HG03066 (cell line): Measurements from ENCODE around the gene TRIM63.
"Not testable (repeated sequence)": the region's sequence is repeated elsewhere in the genome, so short reads cannot be mapped to it uniquely, and the experiment has no call there.

ENCODE experiments used
- ATAC-seq: cut with Tn5 transposase; IDR thresholded peaks from one replicate; pipeline ENCODE4 v1.9.1; 2021; ENCODE audit warnings: low read depth; ENCODE audit not compliant: unreplicated experiment

Gene TRIM63

DNA sequence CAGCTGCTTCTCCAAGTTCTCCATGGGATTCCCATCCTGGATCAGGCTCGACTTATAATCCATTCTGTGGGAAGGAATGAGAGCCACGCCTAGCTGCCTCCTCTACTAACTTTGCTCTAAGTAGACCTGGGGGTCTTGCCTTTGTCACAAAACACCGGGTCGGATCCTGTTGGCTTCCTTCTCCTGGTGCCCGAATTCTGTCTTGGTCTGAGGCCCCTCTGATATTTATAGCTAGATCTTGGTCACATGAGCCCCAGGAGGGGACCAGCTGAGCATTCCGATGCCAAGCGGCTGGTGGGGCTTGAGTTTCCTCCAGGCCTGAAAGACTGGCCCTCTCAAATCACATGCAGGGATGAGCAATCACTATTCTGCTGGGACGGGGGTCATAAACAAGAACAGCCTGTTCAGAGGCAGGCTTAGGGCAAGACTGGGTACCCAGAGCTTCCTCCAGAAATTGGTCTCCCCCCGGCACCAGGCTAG is at the start of gene TRIM63:
Gene TRIM63 (minus strand): TSS at position 199 of the 480 bp plus-strand sequence. CDS start 136 bp downstream, at position 63.
- ATAC-seq, result no peak

- no peak for ATAC-seq
These were observed 46.9 kb upstream of the TRIM63 start for GRCh38 chr1:26114165-26114927.

- no peak for ATAC-seq
These were observed 45.0 kb upstream of the TRIM63 start for GRCh38 chr1:26112407-26112775.

DNA sequence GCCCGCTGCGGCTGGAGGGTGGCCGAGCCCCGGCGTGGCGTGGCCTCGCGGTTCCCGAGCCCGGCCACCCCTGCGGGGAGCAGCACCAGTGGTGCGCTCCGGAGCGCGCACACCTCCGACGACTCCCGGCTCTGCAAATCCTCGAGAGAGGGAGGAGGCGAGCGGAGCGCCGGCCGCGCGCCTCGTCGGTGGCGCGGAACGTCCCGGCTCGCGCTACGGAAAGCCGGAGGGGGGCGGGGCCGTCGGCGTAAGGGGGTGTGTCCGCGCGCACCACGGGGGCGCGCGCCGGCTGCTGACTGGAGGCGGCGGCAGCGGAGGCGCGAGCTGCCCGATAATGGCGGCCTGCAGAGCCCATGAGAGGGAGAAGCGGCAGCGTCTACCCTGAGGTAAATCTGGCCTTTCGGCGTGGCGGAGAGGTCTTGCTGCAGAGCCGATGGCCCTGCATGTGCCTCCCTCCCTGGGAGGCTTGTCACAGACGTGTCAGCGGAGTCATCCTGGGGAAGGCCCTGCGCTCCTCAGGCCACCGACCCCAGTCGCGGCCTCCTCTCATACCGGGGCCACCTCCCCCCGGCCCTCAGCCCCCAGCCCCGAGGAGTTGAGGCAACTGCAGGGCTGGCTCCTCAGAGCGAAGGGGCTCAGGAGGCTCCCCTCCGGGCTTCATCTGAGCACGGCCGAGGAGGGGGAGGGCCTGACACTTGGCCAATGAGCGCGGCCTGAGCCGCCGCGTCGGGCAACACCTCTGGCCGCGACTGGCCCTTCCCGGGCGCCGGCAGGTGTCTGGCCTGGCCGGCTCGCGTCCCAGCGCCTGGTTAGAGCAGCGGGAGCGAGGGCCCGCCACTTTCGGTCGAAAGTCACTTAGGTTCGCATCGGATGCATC is 44.3 kb upstream of the TRIM63 start, which contains the start of gene PDIK1L:
Gene PDIK1L (plus strand): TSS at position 295 of the 877 bp plus-strand sequence. CDS start 2,485 bp downstream, outside the sequence.
- peak; percentile 64 for ATAC-seq

- peak; percentile 47 for ATAC-seq
These were observed 43.5 kb upstream of the TRIM63 start for GRCh38 chr1:26110731-26111529.

DNA sequence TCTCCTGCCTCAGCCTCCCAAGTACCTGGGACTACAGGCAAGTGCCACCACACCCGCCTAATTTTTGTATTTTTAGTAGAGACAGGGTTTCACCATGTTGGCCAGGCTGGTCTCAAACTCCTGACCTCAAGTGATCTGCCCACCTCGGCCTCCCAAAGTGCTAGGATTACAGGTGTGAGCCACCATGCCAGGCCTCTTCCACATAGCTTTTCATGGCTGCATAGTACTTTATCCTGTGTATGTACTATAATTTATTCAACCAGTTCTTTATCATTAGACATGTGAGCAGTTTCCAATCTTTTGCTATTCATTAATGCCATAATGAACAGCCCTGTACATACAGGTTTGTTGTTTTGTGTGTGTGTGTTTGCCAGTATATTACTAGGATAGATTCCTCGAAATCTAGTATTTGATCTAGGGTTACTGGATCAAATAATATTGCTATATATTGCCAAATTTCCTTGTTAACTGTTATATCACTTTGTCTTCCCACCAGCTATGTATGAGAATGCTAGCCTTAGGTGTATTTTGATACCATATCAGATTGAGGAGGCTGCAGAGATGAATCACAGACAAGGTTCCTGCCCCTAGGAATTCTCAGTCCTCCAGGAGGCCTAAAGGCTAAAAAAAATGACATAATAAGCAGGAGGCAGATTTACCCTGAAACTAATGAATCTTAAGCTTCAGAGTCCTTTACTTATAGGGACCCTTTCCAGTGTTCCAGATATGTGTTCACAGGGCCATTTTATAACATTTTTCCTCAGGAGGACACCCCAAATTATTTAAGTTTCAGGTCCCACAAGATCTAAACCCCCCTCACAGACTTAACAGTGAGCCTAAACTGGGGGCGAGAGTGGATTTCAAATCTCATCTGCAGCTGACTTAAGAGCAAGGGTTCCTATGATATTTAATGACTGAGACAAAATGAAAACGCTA is 42.1 kb upstream of the TRIM63 start:
- no peak for ATAC-seq

DNA sequence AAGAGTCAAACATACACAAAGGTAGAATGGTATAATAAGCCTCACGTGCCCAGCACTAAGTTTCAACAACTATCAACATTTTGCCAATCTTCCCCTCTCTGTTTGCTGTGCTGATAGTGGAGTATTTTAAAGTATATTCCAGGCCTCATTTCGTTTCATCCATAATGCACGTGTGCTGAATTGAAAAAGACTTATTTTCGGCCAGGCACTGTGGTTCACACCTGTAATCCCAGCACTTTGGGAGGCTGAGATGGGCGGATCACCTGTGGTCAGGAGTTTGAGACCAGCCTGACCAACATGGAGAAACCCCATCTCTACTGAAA is 37.8 kb upstream of the TRIM63 start:
- not testable (repeated sequence) for ATAC-seq

DNA sequence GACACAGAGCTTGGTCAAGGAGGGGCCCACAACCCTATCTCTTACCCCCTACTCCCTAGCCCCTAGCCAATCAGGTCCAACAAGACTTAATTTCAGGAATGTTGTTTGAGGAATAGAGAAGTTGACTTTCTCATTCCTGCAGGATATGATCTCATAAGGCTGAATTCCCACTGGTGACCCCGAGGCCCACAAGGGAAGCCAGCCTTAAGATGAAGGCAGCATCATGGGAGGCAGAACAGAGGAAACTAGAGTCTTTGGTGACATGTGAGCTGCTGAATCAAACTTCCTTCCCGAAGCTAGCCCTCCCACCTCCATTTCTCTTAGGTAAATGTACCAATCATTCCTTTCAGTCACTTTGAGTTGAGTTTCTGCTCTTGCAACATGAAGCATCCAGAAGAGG is 35.1 kb upstream of the TRIM63 start:
- no peak for ATAC-seq

DNA sequence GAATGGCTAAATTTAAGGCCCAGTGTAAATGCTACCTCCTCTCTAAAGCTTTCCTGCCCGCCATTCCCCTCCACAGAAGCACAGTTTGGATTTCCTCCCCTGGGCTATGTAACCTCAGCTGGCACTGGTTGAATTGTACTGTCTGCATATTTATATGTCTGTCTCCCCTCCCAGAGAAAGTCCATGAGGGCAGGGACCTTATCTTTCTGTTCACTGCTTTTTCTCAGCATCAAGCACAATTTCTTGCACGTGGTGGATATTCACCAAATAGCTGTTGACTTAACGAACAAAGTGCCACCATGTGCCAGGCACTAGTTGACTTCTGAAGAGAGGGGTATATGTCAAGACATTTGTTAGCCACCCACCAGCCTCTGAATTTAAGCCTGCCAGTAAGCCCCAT is 34.7 kb upstream of the TRIM63 start:
- ATAC-seq, result no peak

DNA sequence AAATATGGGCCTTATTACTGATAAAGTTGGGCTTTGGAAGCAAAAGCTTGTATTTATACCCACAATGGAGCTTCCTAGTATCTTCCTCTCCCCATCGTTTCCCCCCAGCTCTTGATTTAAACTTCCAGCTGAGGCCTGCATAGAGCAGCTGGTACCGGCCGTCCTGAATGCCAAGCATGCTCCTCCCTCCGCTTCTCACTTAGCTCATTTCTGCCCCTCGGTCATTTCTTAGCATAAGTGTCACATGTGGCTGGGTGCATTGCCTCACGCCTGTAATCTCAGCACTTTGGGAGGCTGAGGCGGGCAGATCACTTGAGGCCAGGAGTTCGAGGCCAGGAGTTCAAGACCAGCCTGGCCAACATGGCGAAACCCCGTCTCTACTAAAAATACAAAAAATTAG is 32.8 kb upstream of the TRIM63 start:
- not testable (repeated sequence) for ATAC-seq

GRCh38 chr1:26099780-26100179 is 32.4 kb upstream of the TRIM63 start:
- ATAC-seq, result no peak

DNA sequence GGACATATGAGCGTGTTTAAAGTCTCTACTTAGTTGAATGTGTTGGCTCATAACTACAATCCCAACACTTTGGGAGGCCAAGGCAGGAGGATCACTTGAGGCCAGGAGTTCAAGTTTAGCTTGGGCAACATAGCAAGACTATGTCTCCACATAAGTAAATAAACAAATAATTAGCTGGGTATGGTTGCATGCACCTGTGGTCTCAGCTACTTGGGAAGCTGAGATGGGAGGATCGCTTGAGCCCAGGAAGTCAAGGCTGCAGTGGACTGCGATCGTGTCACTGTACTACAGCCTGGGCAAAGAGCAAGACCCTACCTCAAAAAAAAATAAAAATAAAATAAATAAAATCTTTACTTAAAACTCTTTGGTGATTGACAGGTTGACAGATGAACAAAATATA is 31.2 kb upstream of the TRIM63 start:
- no peak for ATAC-seq

- no peak for ATAC-seq
These were observed 30.3 kb upstream of the TRIM63 start for GRCh38 chr1:26097696-26098095.

- ATAC-seq, result no peak
These were observed 29.0 kb upstream of the TRIM63 start for GRCh38 chr1:26096471-26096870.

DNA sequence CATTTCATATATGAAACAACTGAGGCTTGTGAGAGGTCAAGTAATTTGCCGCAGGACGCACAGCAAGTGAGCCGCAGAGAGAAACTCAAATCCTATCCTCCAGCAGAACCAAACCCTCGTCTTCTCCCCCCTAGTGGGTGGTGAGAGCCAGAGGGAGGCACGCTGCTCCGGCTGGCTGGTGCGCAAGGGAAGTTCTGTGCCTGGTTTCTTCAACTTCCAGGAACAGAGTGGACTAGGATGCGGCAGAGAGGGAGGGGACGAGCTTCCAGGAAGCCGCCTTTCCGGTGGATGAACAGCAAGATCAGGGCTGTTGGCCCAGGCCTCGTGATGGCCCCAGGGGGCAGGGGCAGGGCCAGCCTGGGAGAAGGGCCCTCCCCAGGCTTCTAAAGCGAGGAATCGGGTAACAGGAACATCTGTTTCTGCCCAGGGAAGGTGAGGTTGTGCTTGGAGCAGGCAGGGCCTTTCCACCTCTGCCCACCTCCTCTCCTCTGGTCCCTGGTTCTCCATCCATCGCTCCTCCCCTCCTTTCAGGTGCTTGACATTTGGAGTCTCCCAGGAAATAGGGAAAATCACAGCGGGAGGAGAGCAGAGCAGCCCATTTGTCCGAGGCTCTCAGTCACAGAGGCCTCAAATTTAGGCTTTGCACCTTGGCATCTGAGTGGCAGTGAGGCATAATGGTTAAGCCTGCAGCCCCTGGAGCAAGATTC is 27.4 kb upstream of the TRIM63 start:
- no peak for ATAC-seq

DNA sequence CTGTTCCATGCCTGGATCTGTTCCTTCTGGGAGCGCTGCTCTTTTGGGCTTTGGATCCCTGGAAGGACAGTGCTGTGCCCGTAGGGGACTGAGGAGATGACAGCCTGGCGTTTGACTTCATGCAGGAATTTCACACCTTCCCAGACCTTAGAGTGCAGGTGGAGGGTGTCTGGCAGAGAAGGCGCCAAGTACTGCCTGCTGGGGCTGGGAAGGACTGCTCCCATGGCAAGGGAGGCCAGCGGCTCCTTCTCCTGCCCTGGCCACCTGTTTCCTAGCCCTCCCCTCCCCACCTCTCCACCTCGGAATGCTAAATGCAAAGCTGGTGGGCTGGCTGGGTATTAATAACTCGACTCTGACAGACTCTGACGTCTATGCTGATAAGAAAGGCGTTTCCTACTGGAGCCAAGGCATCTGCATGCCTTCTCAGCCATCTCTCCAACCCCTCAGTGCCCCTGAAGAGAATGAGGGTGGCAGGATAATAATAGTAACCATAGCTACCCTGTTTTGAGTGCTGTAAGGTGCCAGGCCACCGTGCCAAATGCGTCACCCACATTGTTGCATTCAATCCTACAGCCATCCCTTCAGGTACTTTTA is 26.7 kb upstream of the TRIM63 start:
- no peak for ATAC-seq

GRCh38 chr1:26093569-26093968 is 26.1 kb upstream of the TRIM63 start:
- not testable (repeated sequence) for ATAC-seq

- ATAC-seq, result no peak
These were observed 25.0 kb upstream of the TRIM63 start for GRCh38 chr1:26092422-26092821.

- no peak for ATAC-seq
These were observed 23.5 kb upstream of the TRIM63 start for GRCh38 chr1:26090893-26091292.
